WTC11 (cell line): ENCODE data around the gene DDR2. TPM values are rescaled to one million over a fixed set of nuclear protein-coding genes. Genes with fewer than 3 reads are reported as not detected.

Experiments used
- ATAC-seq: fragments of 200-7000 bp; cut with Tn5 transposase; 2 replicates; pipeline ENCODE4 v1.10.0; 2021; ENCODE audit warnings: mild to moderate bottlenecking, moderate library complexity
- CTCF ChIA-PET: fragments of 300-600 bp; sonication (Branson Sonifier 250); formaldehyde crosslinking; loops from one replicate; lab custom pipeline; 2021; ENCODE audit warnings: antibody characterized with exemption; lab: Charles Lee
- POLR2A ChIA-PET: fragments of 350-600 bp; sonication (Branson Sonifier 250); formaldehyde crosslinking; loops from one replicate; lab custom pipeline; 2021; ENCODE audit warnings: antibody characterized with exemption; lab: Charles Lee
- DNase-seq: peaks from one replicate; pipeline ENCODE4 v3.0.0; 2021; ENCODE audit warnings: low spot score
- H3K27ac Mint-ChIP-seq: 2 replicates; pipeline ENCODE4 v1.8.0; 2021; ENCODE audit warnings: mixed read lengths
- H3K27me3 Mint-ChIP-seq: 2 replicates; pipeline ENCODE4 v1.8.0; 2021; ENCODE audit warnings: low read depth, mild to moderate bottlenecking, moderate library complexity, mixed read lengths
- H3K36me3 Mint-ChIP-seq: 2 replicates; pipeline ENCODE4 v1.8.0; 2021; ENCODE audit warnings: mixed read lengths
- H3K4me1 Mint-ChIP-seq: 2 replicates; pipeline ENCODE4 v1.8.0; 2022; ENCODE audit warnings: mixed read lengths
- H3K4me3 Mint-ChIP-seq: 2 replicates; pipeline ENCODE4 v1.8.0; 2021; ENCODE audit warnings: mild to moderate bottlenecking, moderate library complexity, mixed read lengths
- H3K9me3 Mint-ChIP-seq: 2 replicates; pipeline ENCODE4 v1.8.0; 2021; ENCODE audit warnings: mixed read lengths
- ETV6 ChIP-seq: sonication (generic); formaldehyde crosslinking; IDR thresholded peaks from 2 replicates; pipeline ENCODE4 v1.8.1; 2022; ENCODE audit warnings: mild to moderate bottlenecking, missing genetic modification reagents
- FOXP1 ChIP-seq: sonication (generic); formaldehyde crosslinking; IDR thresholded peaks from 2 replicates; pipeline ENCODE4 v1.8.0; 2022; ENCODE audit warnings: missing genetic modification reagents, mild to moderate bottlenecking, moderate library complexity, borderline replicate concordance
- HMGA2 ChIP-seq: fragments of 250-450 bp; sonication (Bioruptor Pico); IDR thresholded peaks from 2 replicates; pipeline ENCODE4 v1.4.0; 2021; ENCODE audit warnings: mild to moderate bottlenecking, moderate library complexity
- IRF2 ChIP-seq: sonication (generic); formaldehyde crosslinking; IDR thresholded peaks from 2 replicates; pipeline ENCODE4 v1.8.0; 2022; ENCODE audit warnings: low read depth, missing genetic modification reagents, borderline replicate concordance
- NFYB ChIP-seq: sonication (generic); formaldehyde crosslinking; conservative IDR thresholded peaks from 2 replicates; pipeline ENCODE4 v1.8.0; 2022; ENCODE audit warnings: low read depth, missing genetic modification reagents
- RORB ChIP-seq: fragments of 250-450 bp; sonication (Bioruptor Pico); IDR thresholded peaks from 2 replicates; pipeline ENCODE4 v1.9.0; 2021; ENCODE audit warnings: mild to moderate bottlenecking
- ZNF396 ChIP-seq: fragments of 250-450 bp; sonication (Bioruptor Pico); IDR thresholded peaks from 2 replicates; pipeline ENCODE4 v1.8.0; 2021; ENCODE audit warnings: mild to moderate bottlenecking, moderate library complexity, borderline replicate concordance
- total RNA-seq: library from RNA; stranded (reverse); gene quantifications from 3 replicates; pipeline ENCODE4 v1.2.3, GENCODE V29; 2021
- TF ChIP-seq, protein P1 (sequence below): sonication (generic); formaldehyde crosslinking; IDR thresholded peaks from 2 replicates; pipeline ENCODE4 v1.8.1; 2022; ENCODE audit warnings: mild to moderate bottlenecking, missing genetic modification reagents, moderate library complexity, borderline replicate concordance
- TF ChIP-seq, protein P2 (sequence below): sonication (generic); formaldehyde crosslinking; IDR thresholded peaks from 2 replicates; pipeline ENCODE4 v1.8.1; 2023; ENCODE audit warnings: mild to moderate bottlenecking, moderate library complexity, missing genetic modification reagents
- TF ChIP-seq, protein P3 (sequence below): sonication (generic); formaldehyde crosslinking; conservative IDR thresholded peaks from 2 replicates; pipeline ENCODE4 v1.8.1; 2023; ENCODE audit warnings: mild to moderate bottlenecking, low read depth, missing genetic modification reagents, moderate library complexity
- TF ChIP-seq, protein P4 (sequence below): fragments of 200-600 bp; IDR thresholded peaks from 2 replicates; pipeline ENCODE4 v1.8.0; 2022; ENCODE audit warnings: antibody characterized with exemption
- TF ChIP-seq, protein P5 (sequence below): fragments of 250-450 bp; sonication (Bioruptor Pico); IDR thresholded peaks from 2 replicates; pipeline ENCODE4 v1.9.0; 2021; ENCODE audit warnings: mild to moderate bottlenecking
- TF ChIP-seq, protein P6 (sequence below): sonication (generic); formaldehyde crosslinking; IDR thresholded peaks from 2 replicates; pipeline ENCODE4 v1.8.1; 2022; ENCODE audit warnings: low read depth, missing genetic modification reagents, borderline replicate concordance
- TF ChIP-seq, protein P7 (sequence below): sonication (generic); formaldehyde crosslinking; IDR thresholded peaks from 2 replicates; pipeline ENCODE4 v1.8.0; 2022; ENCODE audit warnings: mild to moderate bottlenecking, missing genetic modification reagents

DDR2 gene
- total RNA-seq, 1 experiment from 2014 or later: 0.85 TPM

DNA sequence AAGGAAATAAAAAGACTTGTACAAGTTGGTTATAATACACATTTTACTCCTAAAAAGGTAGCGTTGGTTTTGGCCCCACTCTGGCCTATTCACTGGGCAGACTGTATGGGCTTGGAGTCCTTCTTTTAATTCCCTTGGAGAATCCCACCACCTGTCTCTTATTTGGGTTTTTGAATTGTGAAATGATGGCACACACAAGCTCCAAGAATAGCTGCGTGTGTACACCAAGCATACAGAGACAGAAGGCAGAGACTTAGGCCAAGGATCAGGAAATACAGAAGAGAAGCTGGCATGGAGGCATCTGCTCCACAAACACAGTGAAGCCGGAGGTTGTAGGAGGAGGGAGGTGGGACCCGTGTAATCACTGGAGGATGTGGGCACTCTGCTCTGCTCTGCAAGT is 29.1 kb downstream of the DDR2 start:
- POLR2A ChIA-PET: no interaction called here
- H3K27ac Mint-ChIP-seq: no peak overlapping the region

DNA sequence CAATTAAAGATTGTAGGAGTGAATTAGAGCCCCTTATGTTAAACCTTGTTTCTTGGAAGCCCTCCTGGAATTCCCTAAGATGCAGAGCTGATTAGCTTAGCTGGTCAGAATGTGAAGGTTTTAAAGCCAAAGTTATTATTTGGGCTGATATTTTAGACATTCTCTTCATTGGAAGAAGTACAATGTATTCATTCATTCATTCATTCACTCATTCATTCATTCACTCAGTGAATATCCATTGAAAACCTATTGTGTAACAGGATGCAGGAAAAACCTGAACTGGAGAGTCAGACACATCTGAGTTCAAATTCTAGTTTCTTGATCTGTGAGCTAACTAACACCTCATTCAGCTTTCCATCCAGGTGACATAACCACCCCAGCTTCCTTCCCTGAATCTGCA is 29.7 kb downstream of the DDR2 start:
- CTCF ChIA-PET: no interaction called here
- no peak overlapping the region for H3K27ac Mint-ChIP-seq
- TF ChIP-seq, protein P1, sequence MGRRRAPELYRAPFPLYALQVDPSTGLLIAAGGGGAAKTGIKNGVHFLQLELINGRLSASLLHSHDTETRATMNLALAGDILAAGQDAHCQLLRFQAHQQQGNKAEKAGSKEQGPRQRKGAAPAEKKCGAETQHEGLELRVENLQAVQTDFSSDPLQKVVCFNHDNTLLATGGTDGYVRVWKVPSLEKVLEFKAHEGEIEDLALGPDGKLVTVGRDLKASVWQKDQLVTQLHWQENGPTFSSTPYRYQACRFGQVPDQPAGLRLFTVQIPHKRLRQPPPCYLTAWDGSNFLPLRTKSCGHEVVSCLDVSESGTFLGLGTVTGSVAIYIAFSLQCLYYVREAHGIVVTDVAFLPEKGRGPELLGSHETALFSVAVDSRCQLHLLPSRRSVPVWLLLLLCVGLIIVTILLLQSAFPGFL (CRISPR knock-in tag): no peak
- TF ChIP-seq, protein P2, sequence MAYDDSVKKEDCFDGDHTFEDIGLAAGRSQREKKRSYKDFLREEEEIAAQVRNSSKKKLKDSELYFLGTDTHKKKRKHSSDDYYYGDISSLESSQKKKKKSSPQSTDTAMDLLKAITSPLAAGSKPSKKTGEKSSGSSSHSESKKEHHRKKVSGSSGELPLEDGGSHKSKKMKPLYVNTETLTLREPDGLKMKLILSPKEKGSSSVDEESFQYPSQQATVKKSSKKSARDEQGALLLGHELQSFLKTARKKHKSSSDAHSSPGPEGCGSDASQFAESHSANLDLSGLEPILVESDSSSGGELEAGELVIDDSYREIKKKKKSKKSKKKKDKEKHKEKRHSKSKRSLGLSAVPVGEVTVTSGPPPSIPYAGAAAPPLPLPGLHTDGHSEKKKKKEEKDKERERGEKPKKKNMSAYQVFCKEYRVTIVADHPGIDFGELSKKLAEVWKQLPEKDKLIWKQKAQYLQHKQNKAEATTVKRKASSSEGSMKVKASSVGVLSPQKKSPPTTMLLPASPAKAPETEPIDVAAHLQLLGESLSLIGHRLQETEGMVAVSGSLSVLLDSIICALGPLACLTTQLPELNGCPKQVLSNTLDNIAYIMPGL (CRISPR knock-in tag): no peak
- no peak for TF ChIP-seq ZNF396 (CRISPR knock-in tag)
- no peak for TF ChIP-seq RORB
- TF ChIP-seq, all 79 proteins: peak for 0
- Mint-ChIP-seq H3K4me1 (peaks cover 4% of the 10 kb centered on the region; the same call in 1 of the 2 replicates), H3K36me3 (no peaks in the 10 kb centered on the region), H3K4me3 (no peak overlapping the region), H3K9me3 (no peaks in the 10 kb centered on the region), H3K27me3 (no peaks in the 10 kb centered on the region)
- POLR2A ChIA-PET: no interaction called here
- DNase-seq (no peak), ATAC-seq (no peak)

More for the DNA sequence above, 29.1 kb downstream of the DDR2 start:
- peaks cover 4% of the 10 kb centered on the region; the same call in 1 of the 2 replicates for H3K4me1 Mint-ChIP-seq
- no peaks in the 10 kb centered on the region for H3K9me3 Mint-ChIP-seq
- no peaks in the 10 kb centered on the region for H3K27me3 Mint-ChIP-seq
- no peak for TF ChIP-seq NFYB (CRISPR knock-in tag)
- TF ChIP-seq, protein P3, sequence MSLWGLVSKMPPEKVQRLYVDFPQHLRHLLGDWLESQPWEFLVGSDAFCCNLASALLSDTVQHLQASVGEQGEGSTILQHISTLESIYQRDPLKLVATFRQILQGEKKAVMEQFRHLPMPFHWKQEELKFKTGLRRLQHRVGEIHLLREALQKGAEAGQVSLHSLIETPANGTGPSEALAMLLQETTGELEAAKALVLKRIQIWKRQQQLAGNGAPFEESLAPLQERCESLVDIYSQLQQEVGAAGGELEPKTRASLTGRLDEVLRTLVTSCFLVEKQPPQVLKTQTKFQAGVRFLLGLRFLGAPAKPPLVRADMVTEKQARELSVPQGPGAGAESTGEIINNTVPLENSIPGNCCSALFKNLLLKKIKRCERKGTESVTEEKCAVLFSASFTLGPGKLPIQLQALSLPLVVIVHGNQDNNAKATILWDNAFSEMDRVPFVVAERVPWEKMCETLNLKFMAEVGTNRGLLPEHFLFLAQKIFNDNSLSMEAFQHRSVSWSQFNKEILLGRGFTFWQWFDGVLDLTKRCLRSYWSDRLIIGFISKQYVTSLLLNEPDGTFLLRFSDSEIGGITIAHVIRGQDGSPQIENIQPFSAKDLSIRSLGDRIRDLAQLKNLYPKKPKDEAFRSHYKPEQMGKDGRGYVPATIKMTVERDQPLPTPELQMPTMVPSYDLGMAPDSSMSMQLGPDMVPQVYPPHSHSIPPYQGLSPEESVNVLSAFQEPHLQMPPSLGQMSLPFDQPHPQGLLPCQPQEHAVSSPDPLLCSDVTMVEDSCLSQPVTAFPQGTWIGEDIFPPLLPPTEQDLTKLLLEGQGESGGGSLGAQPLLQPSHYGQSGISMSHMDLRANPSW (CRISPR knock-in tag): no peak
- TF ChIP-seq, all 79 proteins: peak for 0
- Mint-ChIP-seq H3K36me3 (no peaks in the 10 kb centered on the region), H3K4me3 (no peak overlapping the region)
- DNase-seq (no peak), ATAC-seq (no peak)
- CTCF ChIA-PET: no interaction called here

DNA sequence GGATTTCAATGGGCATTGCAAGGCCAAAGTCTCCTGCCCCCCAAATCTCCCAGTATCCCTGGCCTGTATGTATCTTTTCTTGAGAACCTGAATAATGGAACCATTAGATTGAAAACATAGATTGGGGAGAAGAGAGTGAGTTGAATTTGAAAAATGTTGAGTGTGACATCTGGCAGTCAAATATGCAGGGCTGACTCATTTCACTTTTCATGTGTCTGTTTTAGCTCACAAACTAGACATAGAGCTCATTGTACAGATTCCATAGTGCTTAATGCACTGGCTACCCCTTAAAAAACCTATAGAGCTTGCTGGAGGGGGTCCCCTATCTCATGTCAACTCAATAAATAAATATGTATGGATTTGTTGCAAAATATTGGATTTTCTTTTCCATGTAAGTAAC is 30.8 kb downstream of the DDR2 start:
- TF ChIP-seq HMGA2 (no peak), IRF2 (CRISPR knock-in tag) (no peak), FOXP1 (CRISPR knock-in tag) (no peak), ETV6 (CRISPR knock-in tag) (no peak)
- TF ChIP-seq, protein P4, sequence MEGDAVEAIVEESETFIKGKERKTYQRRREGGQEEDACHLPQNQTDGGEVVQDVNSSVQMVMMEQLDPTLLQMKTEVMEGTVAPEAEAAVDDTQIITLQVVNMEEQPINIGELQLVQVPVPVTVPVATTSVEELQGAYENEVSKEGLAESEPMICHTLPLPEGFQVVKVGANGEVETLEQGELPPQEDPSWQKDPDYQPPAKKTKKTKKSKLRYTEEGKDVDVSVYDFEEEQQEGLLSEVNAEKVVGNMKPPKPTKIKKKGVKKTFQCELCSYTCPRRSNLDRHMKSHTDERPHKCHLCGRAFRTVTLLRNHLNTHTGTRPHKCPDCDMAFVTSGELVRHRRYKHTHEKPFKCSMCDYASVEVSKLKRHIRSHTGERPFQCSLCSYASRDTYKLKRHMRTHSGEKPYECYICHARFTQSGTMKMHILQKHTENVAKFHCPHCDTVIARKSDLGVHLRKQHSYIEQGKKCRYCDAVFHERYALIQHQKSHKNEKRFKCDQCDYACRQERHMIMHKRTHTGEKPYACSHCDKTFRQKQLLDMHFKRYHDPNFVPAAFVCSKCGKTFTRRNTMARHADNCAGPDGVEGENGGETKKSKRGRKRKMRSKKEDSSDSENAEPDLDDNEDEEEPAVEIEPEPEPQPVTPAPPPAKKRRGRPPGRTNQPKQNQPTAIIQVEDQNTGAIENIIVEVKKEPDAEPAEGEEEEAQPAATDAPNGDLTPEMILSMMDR: no peak
- TF ChIP-seq, protein P5, sequence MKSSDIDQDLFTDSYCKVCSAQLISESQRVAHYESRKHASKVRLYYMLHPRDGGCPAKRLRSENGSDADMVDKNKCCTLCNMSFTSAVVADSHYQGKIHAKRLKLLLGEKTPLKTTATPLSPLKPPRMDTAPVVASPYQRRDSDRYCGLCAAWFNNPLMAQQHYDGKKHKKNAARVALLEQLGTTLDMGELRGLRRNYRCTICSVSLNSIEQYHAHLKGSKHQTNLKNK (CRISPR knock-in tag): no peak
- TF ChIP-seq, protein P6, sequence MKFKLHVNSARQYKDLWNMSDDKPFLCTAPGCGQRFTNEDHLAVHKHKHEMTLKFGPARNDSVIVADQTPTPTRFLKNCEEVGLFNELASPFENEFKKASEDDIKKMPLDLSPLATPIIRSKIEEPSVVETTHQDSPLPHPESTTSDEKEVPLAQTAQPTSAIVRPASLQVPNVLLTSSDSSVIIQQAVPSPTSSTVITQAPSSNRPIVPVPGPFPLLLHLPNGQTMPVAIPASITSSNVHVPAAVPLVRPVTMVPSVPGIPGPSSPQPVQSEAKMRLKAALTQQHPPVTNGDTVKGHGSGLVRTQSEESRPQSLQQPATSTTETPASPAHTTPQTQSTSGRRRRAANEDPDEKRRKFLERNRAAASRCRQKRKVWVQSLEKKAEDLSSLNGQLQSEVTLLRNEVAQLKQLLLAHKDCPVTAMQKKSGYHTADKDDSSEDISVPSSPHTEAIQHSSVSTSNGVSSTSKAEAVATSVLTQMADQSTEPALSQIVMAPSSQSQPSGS (CRISPR knock-in tag): no peak
- TF ChIP-seq, protein P7, sequence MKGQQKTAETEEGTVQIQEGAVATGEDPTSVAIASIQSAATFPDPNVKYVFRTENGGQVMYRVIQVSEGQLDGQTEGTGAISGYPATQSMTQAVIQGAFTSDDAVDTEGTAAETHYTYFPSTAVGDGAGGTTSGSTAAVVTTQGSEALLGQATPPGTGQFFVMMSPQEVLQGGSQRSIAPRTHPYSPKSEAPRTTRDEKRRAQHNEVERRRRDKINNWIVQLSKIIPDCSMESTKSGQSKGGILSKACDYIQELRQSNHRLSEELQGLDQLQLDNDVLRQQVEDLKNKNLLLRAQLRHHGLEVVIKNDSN (CRISPR knock-in tag): no peak
- POLR2A ChIA-PET: no interaction called here
- ATAC-seq (no peak), DNase-seq (no peak)
- Mint-ChIP-seq H3K4me3 (no peak overlapping the region), H3K9me3 (no peaks in the 10 kb centered on the region), H3K4me1 (peaks cover 4% of the 10 kb centered on the region; the same call in 1 of the 2 replicates), H3K27me3 (no peaks in the 10 kb centered on the region), H3K36me3 (no peaks in the 10 kb centered on the region), H3K27ac (no peak overlapping the region)
- CTCF ChIA-PET: no interaction called here
